Duodenal mucosa (tissue), 2 donors: ENCODE measurements around the gene IGFBP6.
"Not testable (repeated sequence)": the region's sequence is repeated elsewhere in the genome, so short reads cannot be mapped to it uniquely, and the experiment has no call there.

ENCODE experiments used
- H3K27ac ChIP-seq: one replicate; pipeline ENCODE4 v1.7.0; 2013; ENCODE audit warnings: low read depth, low read length
- H3K27me3 ChIP-seq, 2 donors: one replicate each; pipeline ENCODE4 v1.7.0; 2013; ENCODE audit warnings: low read length in 2 of 2, control low read depth in 1 of 2; ENCODE audit not compliant: insufficient read depth in 2 of 2, control insufficient read depth in 1 of 2
- H3K36me3 ChIP-seq, 2 donors: one replicate each; pipeline ENCODE4 v1.7.0; 2013; ENCODE audit warnings: low read length in 2 of 2, control low read depth in 1 of 2; ENCODE audit not compliant: insufficient read depth in 2 of 2, control insufficient read depth in 1 of 2
- H3K4me1 ChIP-seq, 2 donors: one replicate each; pipeline ENCODE4 v1.7.0; 2013; ENCODE audit warnings: low read length in 2 of 2, control low read depth in 1 of 2; ENCODE audit not compliant: insufficient read depth in 2 of 2, control insufficient read depth in 1 of 2
- H3K4me3 ChIP-seq, 2 donors: one replicate each; pipeline ENCODE4 v1.7.0; 2013; ENCODE audit warnings: low read length in 2 of 2, low read depth in 1 of 2
- H3K9ac ChIP-seq, 2 donors: one replicate each; pipeline ENCODE4 v1.7.0; 2013; ENCODE audit warnings: low read length in 2 of 2, low read depth in 1 of 2
- H3K9me3 ChIP-seq, 2 donors: one replicate each; pipeline ENCODE4 v1.7.0; 2013; ENCODE audit warnings: low read length in 2 of 2, control low read depth in 1 of 2; ENCODE audit not compliant: control insufficient read depth in 1 of 2

Gene IGFBP6

DNA sequence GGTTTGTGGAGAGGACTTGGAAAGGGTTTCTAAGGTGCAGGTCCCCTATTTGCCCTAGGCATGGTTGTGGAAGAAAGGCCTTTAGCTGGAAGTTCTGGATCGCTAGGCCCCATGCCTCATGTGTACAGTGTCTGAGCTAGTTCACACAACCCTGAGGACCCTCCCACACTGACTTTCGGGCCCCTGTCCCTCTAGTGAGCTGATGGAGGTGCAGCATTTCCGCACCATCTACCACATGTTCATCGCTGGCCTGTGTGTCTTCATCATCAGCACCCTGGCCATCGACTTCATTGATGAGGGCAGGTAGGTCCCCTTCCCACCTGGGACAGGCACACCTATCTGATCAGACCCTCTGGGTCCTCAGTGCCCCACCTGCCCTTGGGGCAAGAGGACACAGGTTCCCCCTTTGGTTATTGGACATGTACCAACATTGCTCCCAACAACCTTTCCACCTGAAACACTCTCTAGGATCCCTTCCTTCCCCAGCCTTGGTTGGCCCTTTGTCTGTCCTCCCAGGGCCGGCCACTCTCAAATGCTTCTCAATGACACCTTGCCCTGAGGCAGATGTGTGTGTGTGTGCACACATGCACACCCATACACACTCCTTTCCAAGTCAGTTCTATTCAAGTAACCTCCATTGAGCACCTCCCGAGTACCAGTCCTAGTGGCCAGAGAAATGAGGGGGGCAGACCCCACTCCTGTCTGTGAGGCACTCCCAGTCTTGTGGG, 8.4 kb downstream of the IGFBP6 start:
- Histone ChIP-seq H3K27me3 (no peaks in the 10 kb centered on the region), H3K36me3 (no peaks in the 10 kb centered on the region), H3K9ac (no peak overlapping the region), H3K27ac (no peak overlapping the region), H3K4me3 (no peak overlapping the region), H3K4me1 (peaks cover 22% of the 10 kb centered on the region in 2 donors), H3K9me3 (no peaks in the 10 kb centered on the region)

DNA sequence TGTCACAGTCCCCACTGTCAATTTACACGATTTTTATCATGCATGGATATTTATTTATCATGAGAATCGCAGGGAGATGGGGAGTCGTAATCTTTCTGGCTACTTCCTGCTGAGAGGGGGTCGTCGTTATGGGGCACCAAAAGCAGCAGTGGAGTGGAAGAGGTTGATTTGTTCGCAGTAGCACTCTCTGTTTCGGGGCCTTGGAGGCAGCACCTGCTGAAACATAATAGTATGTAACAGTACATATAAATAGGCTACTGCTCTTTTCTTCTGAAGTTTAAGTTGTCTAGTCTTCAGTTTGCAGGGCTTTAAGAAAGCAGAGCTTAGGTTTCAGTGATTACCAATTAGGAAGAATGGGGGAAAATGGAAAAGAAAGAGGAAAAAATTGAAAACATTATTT, 9.7 kb downstream of the IGFBP6 start:
- Histone ChIP-seq H3K27me3 (no peaks in the 10 kb centered on the region), H3K36me3 (no peaks in the 10 kb centered on the region), H3K9ac (no peak overlapping the region), H3K4me3 (no peak overlapping the region), H3K9me3 (no peaks in the 10 kb centered on the region), H3K4me1 (peaks cover 19 to 21% of the 10 kb centered on the region in 2 donors), H3K27ac (no peak overlapping the region)

DNA sequence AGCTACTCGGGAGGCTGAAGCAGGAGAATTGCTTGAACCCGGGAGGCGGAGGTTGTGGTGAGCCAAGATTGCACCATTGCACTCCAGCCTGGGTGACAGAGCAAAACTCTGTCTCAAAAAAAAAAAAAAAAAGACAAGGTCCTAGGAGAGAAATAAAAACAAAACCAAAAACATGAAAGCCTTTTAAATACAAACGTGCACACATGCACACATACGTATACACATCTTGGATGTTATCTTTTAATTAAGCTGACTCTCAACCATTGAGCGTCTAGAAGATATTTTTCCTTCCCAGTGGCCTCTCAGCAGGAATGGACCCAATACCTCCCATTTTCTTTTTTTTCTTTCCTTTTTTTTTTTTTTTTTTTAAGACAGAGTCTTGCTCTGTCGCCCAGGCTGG, 15.0 kb downstream of the IGFBP6 start:
- H3K4me1 ChIP-seq, H3K36me3 ChIP-seq, H3K9me3 ChIP-seq, H3K4me3 ChIP-seq, H3K9ac ChIP-seq, H3K27ac ChIP-seq, H3K27me3 ChIP-seq: not testable (repeated sequence)

DNA sequence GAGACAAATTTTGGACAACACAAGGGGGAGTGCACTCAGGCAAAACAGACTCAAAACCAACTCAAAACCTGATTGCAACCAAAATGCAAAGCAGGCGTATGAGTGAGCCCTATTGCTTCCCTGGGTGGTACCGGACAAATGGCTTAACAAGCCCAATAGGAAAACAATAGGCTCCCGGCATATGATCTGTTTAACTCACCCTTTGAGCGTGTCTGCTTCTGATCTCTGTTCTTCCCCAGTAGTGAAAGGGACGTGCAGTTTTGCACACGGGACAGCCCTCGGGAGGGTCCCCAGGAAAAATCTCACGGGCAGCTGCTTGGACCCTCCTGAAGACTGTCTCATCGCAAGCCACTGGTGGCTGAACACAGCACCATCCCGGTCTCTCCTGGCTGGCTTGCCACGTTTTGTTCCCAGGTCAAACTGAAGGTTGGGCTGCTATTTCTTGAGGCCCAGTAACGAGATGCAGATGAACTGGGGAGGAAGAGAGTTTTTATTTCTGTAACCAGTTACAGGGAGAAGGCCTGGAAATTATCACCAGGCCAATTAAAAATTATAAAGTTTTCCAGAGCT, 15.8 kb downstream of the IGFBP6 start:
- Histone ChIP-seq H3K4me1 (peaks cover 0 to 1% of the 10 kb centered on the region in 2 donors), H3K27ac (no peak overlapping the region), H3K9ac (no peak overlapping the region), H3K36me3 (no peaks in the 10 kb centered on the region), H3K9me3 (no peaks in the 10 kb centered on the region), H3K27me3 (no peaks in the 10 kb centered on the region), H3K4me3 (no peak overlapping the region)

DNA sequence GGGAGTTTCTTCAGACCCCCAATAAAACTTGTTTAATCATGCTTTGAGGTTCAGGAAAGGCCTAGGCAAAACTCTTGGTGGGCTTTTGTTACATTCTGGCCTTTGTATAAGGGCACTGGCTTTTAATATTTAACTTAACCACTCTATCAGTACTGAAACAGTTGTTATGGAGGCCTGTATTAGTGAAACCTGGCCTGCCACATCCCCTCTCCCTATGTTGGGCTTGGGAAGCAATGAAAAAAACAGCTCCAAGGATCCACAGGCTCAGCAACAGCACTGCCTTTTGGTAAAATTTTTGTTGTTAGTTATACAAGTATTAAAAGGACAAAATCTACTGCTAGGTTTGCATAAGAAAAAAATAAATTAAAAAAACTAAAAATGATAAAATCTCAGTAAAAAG, 16.5 kb downstream of the IGFBP6 start:
- no peaks in the 10 kb centered on the region for H3K9me3 ChIP-seq
- H3K9ac ChIP-seq = no peak overlapping the region
- no peak overlapping the region for H3K4me3 ChIP-seq
- no peaks in the 10 kb centered on the region for H3K36me3 ChIP-seq
- H3K4me1 ChIP-seq = peaks cover under 1 to 6% of the 10 kb centered on the region in 2 donors
- no peaks in the 10 kb centered on the region for H3K27me3 ChIP-seq
- no peak overlapping the region for H3K27ac ChIP-seq

DNA sequence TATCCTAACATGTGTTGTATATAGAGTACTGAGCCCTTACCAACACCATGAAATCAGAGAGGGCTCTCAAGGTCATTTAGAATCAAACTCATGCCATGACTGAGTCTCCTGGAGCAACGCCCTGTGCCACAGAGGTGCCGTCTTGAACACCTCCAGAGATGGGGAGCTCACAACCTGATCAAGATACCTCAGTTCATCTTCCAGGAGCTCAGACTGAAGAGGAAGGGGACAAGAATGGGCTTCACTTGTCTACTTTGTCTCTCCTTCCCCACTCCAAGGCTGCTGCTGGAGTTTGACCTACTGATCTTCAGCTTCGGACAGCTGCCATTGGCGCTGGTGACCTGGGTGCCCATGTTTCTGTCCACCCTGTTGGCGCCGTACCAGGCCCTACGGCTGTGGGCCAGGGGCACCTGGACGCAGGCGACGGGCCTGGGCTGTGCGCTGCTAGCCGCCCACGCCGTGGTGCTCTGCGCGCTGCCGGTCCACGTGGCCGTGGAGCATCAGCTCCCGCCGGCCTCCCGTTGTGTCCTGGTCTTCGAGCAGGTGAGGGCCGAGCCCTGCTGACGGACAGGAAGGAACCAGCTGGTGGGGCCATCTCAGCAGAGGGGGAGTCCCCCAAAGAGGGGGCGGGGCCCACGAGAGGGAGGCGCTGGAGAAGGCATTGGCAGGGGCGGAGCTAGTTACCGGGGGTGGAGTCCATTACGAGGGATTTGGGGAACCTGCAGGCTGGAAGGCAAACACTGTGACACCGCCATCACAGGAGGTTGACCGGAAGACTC, 17.8 kb downstream of the IGFBP6 start:
- no peaks in the 10 kb centered on the region for H3K9me3 ChIP-seq
- H3K9ac ChIP-seq = no peak overlapping the region
- peaks cover 4 to 10% of the 10 kb centered on the region in 2 donors for H3K4me1 ChIP-seq
- no peak overlapping the region for H3K27ac ChIP-seq
- no peak overlapping the region for H3K4me3 ChIP-seq
- H3K36me3 ChIP-seq = no peaks in the 10 kb centered on the region
- H3K27me3 ChIP-seq = no peaks in the 10 kb centered on the region

DNA sequence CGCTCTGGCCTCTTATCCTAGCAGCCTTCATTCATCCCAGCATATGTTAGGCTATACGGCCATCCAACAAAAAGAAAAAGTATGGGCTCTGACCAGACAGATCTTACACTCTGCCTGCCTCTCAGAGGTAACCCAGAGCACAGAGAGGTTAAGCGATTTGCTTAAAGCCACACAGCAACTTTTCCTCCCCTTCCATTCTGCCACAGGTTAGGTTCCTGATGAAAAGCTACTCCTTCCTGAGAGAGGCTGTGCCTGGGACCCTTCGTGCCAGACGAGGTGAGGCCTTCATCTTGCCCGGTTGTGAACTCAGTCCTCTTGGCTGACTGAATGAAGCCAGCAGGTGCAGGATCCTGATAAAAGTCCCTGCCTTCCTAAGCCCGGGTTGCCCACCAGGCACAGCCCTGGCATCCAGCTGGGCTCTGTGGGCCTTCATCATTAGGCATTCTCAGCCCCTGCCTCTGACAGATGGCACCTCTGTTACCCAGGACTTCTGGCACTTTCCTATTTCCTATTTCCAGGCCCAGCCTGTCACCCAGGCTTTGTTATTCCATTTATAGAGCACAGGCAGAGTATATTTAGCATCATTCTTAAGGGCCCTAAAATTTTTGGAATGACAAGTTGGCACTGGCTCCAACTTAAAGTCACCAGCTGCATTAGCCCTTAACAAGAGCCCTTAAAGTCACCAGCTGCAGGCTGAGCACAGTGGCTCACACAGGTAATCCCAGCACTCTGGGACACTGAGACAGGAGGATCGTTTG, 18.6 kb downstream of the IGFBP6 start:
- no peak overlapping the region for H3K27ac ChIP-seq
- H3K36me3 ChIP-seq = no peaks in the 10 kb centered on the region
- peaks cover 4 to 10% of the 10 kb centered on the region in 2 donors for H3K4me1 ChIP-seq
- H3K9ac ChIP-seq = no peak overlapping the region
- H3K9me3 ChIP-seq = no peaks in the 10 kb centered on the region
- no peak overlapping the region for H3K4me3 ChIP-seq
- H3K27me3 ChIP-seq = no peaks in the 10 kb centered on the region

DNA sequence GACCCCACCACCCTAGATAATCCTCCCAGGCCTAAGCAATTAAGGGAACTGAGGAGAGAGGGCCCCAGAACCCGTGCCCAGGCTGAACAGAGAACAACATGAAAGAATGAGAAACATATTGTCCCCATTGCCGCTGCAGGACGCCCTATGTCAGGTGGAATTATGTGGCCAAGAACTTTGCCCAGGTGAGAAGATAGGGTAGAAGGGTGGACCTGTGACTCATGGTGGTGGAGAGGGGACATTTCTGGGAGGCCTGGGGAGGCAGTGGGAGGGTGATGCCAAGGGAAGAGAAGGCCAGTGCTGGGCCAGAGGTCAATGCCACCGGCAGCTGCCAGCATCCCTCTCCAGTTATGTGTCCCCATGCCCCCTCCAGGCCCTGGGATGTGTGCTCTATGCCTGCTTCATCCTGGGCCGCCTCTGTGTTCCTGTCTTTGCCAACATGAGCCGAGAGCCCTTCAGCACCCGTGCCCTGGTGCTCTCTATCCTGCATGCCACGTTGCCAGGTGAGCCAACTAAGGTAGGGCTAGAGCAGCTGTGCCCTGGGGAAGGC, 21.4 kb downstream of the IGFBP6 start:
- Histone ChIP-seq H3K9ac (no peak overlapping the region), H3K4me3 (no peak overlapping the region), H3K4me1 (peaks cover 4 to 10% of the 10 kb centered on the region in 2 donors), H3K27me3 (no peaks in the 10 kb centered on the region), H3K9me3 (no peaks in the 10 kb centered on the region), H3K36me3 (no peaks in the 10 kb centered on the region), H3K27ac (no peak overlapping the region)

DNA sequence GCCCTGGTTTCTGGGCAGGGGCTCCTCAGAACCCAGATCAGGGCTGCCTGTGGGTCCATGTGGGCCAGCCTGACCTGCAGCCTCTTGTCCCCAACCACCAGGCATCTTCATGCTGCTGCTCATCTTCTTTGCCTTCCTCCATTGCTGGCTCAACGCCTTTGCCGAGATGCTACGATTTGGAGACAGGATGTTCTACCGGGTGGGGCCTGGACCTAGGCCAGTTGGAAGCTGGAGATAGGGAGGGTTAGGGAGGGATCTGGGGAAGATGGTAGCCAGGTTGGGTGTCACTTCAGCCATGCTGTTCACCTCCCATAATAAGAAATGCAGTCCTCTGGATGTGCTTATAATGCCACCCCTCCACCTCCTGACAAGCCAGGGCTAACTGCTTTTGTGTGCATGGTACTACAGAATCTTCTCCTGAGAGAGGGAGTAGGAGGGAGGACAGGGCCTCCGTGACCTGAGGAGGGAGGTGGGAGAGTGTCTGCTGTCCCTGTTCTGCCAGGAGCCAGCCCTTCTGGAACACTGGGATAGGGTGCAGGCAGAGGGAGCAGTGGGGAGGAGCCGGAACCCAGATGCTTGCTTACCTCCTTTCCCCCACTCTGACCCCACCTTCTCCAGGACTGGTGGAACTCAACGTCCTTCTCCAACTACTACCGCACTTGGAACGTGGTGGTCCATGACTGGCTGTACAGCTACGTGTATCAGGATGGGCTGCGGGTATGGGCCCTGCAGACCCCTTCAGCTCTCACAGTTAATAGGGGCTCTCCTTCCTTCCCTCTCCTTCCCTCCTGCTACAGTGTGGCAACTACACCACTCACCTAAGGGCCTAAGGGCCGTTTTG, 23.4 kb downstream of the IGFBP6 start:
- Histone ChIP-seq H3K4me3 (no peak overlapping the region), H3K27ac (no peak overlapping the region), H3K4me1 (peaks cover 4 to 10% of the 10 kb centered on the region in 2 donors), H3K36me3 (no peaks in the 10 kb centered on the region), H3K27me3 (no peaks in the 10 kb centered on the region), H3K9ac (no peak overlapping the region), H3K9me3 (no peaks in the 10 kb centered on the region)
